Activated CD4-positive, CD25-positive, alpha-beta regulatory T cell treated with anti-CD3 and anti-CD28 coated beads, Interleukin-2, amount 50 U/mL, for 24 hours (primary cell): ENCODE data around the gene MYH13.
"Not testable (repeated sequence)": the region's sequence is repeated elsewhere in the genome, so short reads cannot be mapped to it uniquely, and the experiment has no call there.

ENCODE experiments used
- ATAC-seq, 2 donors: fragments of 150-1000 bp; cut with Tn5 transposase; one replicate each; pipeline ENCODE4 v1.10.0; 2021; ENCODE audit warnings: mild to moderate bottlenecking in 1 of 2, moderate library complexity in 1 of 2

Gene MYH13

DNA sequence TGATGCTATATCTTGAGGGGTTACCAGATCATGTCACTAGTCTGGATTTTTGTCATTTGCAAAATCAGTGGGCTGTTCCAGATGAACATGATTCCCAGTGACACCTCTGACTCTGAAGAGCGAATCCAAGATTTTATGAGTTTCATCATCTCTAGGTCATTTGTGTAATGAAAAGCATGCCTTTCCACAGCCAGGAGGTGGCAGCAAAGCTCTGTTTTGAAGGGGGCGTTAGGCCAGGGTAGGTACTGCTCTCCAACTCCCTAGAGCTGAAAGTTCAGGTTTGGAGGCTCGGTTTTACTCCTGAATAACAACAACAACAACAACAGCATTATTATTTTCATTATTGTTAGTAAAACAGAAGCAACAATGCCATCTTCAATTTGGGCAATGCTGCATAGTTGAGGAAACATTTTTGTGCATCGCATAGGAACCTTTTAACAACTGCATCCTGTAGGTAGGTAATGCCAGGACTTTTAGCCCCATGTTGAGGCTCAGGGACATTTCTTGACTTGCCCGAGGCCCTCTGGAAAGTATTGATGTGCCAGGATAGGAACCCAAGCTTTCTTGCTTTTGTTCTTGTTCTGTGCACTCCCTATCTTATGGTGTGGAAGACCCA, 77.0 kb downstream of the MYH13 start:
- ATAC-seq, result no peak

DNA sequence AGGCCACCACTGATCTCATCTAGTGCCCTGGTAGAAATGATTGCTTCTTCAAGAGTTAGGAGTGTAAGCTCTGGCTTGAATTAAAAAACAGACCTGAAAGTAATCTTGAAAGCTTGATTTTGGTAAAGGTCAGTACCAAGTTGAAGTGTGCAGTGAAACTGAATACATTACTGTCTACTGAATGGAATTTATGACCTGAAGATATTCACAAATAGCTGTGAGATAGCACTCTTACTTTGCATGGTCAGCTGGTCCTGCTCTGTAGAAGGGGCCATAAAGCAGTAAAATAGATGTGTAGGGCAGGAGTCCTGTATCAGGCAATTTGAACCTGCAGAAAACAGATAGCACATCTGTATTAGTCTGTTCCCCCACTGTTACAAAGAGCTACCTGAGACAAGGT, 78.6 kb downstream of the MYH13 start:
- no peak for ATAC-seq

DNA sequence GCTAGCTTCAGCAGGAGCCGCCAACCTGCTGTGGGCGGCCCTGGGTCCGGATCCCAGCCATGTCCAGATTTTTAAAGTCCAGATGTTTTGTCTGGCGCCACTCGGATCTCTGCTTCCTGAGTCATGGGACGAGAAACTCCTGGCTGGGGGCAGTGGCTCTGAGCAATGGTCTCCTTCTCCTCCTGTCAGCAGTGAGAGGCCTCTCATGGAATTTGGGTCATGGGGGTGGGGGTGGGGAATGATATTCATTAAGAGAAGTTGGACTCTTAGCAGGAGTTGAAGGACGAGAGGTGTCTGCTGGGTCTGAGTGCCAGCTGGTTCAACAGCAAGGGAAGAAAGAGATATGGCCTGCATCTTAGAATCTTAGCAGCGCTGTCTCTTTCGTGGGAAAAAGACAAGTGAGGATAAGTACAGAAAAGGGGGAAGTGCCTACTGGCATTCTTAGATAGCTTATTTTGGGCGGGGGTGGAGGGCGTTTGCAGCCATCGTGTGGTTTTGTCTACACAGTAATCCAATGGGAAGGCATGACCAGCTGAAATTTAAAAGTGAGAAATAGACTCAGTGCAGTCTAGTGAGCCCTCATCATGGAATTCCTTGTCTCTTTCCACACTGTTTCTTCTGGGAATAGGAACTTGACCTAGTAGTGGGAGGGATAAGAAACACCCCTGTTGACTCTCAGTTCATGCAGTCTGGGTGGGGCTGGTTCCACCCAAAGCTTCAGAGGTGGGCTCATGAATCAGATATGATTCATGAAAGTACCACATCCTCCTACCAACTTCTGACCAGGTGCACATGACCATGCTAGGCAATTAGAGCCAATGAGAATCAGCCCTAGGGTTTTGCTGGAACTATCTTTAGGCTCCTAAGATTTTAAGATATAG, 80.5 kb downstream of the MYH13 start:
- peak; percentile 46 to 48 for ATAC-seq

DNA sequence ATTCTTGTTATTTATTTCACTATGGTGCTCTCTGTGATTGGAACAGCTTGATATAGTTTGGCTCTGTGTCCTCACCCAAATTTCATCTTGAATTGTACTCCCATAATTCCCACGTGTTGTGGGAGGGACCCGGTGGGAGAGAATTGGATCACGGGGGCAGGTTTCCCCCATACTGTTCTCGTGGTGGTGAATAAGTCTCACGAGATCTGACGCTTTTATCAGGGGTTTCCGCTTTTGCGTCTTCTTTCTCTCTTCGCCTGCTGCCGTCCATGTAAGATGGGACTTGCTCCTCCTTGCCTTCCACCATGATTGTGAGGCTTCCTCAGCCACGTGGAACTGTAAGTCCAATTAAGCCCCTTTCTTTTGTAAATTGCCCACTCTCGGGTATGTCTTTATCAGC, 81.2 kb downstream of the MYH13 start:
- ATAC-seq, result not testable (repeated sequence)

- ATAC-seq, result no peak
These were observed 82.8 kb downstream of the MYH13 start for GRCh38 chr17:10290041-10290440.

DNA sequence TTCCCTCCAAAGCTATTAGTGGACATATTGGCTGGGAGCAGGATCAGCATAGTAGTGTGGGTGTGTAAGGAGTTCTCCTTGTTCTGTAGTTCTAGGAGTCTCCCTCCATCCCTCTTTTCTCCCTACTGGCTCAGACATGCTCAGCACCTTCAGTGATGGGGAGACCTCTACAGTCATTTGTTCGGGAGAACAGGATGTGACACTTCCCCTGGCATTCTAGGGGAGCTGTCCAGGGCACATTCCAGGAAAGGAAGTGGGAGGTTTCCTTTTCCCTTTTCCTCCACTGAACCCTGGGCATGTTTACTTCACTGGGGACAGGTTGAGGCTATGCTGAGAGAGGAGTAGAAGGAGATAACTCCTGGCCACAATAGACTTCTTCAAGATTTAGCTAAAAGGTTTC, 86.5 kb downstream of the MYH13 start:
- no peak for ATAC-seq

DNA sequence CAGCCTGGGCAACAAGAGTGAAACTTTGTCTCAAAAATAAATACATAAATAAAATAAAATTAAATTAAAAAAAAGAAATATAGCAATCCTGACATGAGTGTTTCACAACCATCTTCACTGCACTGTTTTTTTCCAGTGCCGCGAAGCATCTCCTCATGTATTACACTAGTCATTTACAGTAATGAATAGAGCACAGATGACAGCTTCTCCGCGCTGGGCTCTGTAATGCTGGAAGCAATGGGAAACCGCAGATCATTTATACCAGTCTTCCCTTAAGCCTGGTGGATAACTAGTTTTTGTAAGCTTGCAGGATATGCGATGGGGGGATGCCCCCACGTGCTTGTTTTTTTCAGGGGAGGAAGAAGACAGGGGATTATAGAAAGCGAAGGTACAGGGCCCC, 86.9 kb downstream of the MYH13 start:
- no peak for ATAC-seq

DNA sequence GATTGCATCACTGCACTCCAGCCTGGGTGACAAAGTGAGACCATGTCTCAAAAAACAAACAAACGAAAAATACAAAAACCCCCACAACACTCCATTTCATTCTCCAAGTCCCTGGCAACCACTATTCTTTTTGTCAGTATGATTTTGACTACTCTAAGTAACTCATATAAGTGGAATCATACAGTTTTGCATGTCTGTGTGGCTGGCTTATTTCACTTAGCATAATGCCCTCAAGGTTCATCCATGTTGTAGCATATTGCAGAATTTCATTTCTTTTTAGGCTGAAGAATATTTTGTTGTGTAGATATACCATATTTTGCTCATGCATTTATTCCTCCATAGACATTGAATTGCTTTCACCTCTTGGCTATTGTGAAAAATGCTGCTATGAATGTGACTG, 92.7 kb downstream of the MYH13 start:
- ATAC-seq, result no peak

DNA sequence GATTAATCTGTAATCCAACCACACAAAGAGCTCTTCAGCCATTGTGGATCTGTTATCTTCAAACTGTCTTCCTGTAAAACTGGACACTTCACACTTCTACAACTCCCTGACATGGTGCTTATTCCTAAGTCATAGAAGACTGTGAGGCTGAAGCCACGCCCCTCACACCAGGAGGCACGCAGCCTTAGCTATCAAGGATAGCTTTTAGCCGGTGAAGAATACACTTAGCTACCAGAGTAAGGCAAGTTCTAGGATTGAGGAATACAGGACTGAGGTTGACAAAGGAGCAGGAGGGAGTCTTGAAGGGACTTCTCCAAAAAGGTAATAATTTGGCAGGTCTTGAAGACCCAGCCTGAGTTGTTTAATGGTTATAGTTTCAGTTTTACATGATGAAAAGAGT, 94.6 kb downstream of the MYH13 start:
- ATAC-seq, result no peak

- ATAC-seq, result no peak
These were observed 96.4 kb downstream of the MYH13 start for GRCh38 chr17:10276436-10276835.

DNA sequence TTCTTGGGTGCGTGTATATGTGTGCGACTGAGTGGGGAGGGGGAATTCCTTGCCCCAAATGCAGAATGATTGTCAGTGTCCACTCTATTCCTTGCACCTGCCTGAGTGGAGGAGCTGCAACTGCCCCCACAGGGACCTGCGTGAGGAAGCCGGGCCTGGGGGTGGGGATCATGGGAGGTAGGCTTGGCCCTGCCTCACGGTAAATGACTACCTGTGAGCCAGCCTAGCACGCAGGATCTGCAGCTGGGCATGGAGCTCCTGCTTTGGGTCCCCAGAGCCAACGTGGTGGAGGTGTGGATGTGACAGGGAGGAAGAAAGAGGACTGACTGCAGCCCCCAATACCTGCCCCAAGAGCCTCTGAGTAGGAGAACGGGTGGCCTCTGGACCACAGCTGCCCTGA, 97.4 kb downstream of the MYH13 start:
- no peak for ATAC-seq

DNA sequence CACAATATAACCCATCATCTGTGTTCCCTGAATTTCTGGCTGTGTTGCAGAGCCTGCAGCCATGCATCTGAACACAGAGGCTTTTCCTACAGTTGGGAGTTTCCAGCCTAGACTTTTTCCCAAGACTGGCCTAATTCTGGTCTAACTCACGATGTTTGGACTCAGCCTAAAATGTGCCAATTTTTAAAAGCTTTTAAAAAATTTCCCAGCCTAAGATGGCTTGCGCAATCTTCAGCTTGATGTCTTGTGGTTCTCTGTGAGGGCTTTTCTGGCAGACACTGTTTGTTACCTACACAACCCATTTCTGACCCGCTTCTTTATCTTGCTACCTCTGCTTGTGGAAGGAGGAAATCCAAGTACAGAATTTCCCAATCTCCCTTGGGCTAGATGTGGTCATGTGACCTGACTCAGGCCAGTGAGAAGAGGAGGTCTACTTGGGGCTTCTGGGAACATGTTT, 101.7 kb downstream of the MYH13 start:
- no peak for ATAC-seq

DNA sequence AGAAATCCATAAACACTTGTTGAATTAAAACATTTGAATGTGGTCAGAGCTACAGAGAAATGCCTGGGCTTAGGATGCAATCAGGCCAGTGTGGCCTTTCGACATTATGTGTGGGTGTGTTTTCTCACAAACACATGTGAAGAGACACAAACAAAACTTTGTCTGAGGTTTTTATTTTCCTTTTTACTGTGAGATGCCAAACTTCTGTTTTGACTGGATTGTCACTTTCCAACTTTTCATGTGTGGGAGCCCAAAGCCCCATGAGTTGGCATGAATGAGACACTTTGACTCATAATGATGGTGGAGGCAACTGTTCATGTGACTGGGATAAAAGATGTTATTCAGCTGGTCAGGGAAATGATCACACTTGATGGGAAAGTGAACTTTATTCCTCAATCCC, 102.5 kb downstream of the MYH13 start:
- ATAC-seq, result no peak

GRCh38 chr17:10268005-10268404, 104.8 kb downstream of the MYH13 start:
- ATAC-seq, result no peak

GRCh38 chr17:10266296-10266876, 106.4 kb downstream of the MYH13 start:
- ATAC-seq, result no peak

GRCh38 chr17:10265100-10265810, 107.6 kb downstream of the MYH13 start:
- no peak for ATAC-seq

GRCh38 chr17:10264051-10264450, 108.8 kb downstream of the MYH13 start:
- ATAC-seq, result no peak

DNA sequence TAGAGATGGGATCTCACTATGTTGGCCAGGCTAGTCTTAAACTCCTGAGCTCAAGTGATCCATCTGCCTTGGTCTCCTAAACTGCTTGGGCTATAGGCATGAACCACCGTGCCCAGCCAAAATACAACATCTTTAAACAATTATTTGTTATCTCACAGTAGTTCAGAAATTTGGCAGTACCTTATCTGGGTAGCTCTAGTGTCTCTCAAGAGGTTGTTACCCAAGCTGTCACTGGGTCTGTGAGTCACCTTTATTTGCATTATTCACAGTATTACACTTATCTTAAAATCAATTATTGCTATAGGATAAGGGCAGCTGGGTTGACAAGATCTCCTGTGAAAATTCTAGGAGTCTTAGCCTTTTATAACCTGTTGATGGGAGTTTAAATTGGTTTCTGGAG, 110.4 kb downstream of the MYH13 start:
- ATAC-seq, result no peak

GRCh38 chr17:10261098-10261497, 111.7 kb downstream of the MYH13 start:
- ATAC-seq, result no peak

- ATAC-seq, result peak in 1 of 2 donors; percentile 10
These were observed 121.4 kb downstream of the MYH13 start for GRCh38 chr17:10251212-10251948.
